ENCODE data around the gene SLC35E1.
A peak's percentile ranks its signal among the peaks of the same experiment; 100 is the strongest.
"Not testable (repeated sequence)": the region's sequence is repeated elsewhere in the genome, so short reads cannot be mapped to it uniquely, and the experiment has no call there.

SLC35E1 gene

GRCh38 chr19:16543734-16544133 lies 28.5 kb downstream of the SLC35E1 start:
- DNase-seq: not testable (repeated sequence)

GRCh38 chr19:16542910-16543472 lies 29.2 kb downstream of the SLC35E1 start:
- DNase-seq: no peak

- peak; percentile 44 for DNase-seq
Observed at GRCh38 chr19:16542045-16542909, 29.9 kb downstream of the SLC35E1 start, which contains the start of gene CHERP. CHERP (minus strand) TSS chr19:16542437; CDS start chr19:16542378, 59 bp downstream.

GRCh38 chr19:16541526-16542044 lies 30.6 kb downstream of the SLC35E1 start:
- DNase-seq: no peak

- no peak for DNase-seq
Observed at GRCh38 chr19:16540948-16541347, 31.3 kb downstream of the SLC35E1 start.

- DNase-seq: no peak
Observed at GRCh38 chr19:16537111-16537510, 35.1 kb downstream of the SLC35E1 start.

- no peak for DNase-seq
Observed at GRCh38 chr19:16536130-16536529, 36.1 kb downstream of the SLC35E1 start.

- no peak for DNase-seq
Observed at GRCh38 chr19:16535381-16535780, 36.8 kb downstream of the SLC35E1 start.

- no peak for DNase-seq
Observed at GRCh38 chr19:16532440-16533234, 39.6 kb downstream of the SLC35E1 start.

- no peak for DNase-seq
Observed at GRCh38 chr19:16531380-16531669, 40.9 kb downstream of the SLC35E1 start.

GRCh38 chr19:16530540-16531379 lies 41.5 kb downstream of the SLC35E1 start:
- DNase-seq: no peak

- no peak for DNase-seq
Observed at GRCh38 chr19:16529466-16530144, 42.6 kb downstream of the SLC35E1 start.

GRCh38 chr19:16527971-16528521 lies 44.2 kb downstream of the SLC35E1 start:
- DNase-seq: no peak

- DNase-seq: no peak
Observed at GRCh38 chr19:16527334-16527935, 44.8 kb downstream of the SLC35E1 start.

- DNase-seq: no peak
Observed at GRCh38 chr19:16525751-16526481, 46.3 kb downstream of the SLC35E1 start.

GRCh38 chr19:16524991-16525734 lies 47.1 kb downstream of the SLC35E1 start:
- DNase-seq: no peak

- no peak for DNase-seq
Observed at GRCh38 chr19:16522559-16523377, 49.4 kb downstream of the SLC35E1 start.

GRCh38 chr19:16521715-16522289 lies 50.4 kb downstream of the SLC35E1 start:
- no peak for DNase-seq

All from SIG-M5 (cell line).